Activated naive CD4-positive, alpha-beta T cell treated with anti-CD3 and anti-CD28 coated beads, Interleukin-2, amount 50 U/mL, for 24 hours (primary cell): ENCODE measurements around the gene SNAI1.
A peak's percentile ranks its signal among the peaks of the same experiment; 100 is the strongest.

Source experiments
- H3K27ac Mint-ChIP-seq: one replicate; pipeline ENCODE4 v1.8.0; 2021; ENCODE audit warnings: mild to moderate bottlenecking, mixed read lengths
- H3K27me3 Mint-ChIP-seq: one replicate; pipeline ENCODE4 v1.8.0; 2021; ENCODE audit warnings: mixed read lengths
- H3K36me3 Mint-ChIP-seq: one replicate; pipeline ENCODE4 v1.8.0; 2021; ENCODE audit warnings: mixed read lengths
- H3K4me1 Mint-ChIP-seq: one replicate; pipeline ENCODE4 v1.8.0; 2021; ENCODE audit warnings: mixed read lengths
- H3K4me3 Mint-ChIP-seq: one replicate; pipeline ENCODE4 v1.8.0; 2021; ENCODE audit warnings: mild to moderate bottlenecking, mixed read lengths
- H3K9me3 Mint-ChIP-seq: one replicate; pipeline ENCODE4 v1.8.0; 2021; ENCODE audit warnings: mixed read lengths

Gene SNAI1

DNA sequence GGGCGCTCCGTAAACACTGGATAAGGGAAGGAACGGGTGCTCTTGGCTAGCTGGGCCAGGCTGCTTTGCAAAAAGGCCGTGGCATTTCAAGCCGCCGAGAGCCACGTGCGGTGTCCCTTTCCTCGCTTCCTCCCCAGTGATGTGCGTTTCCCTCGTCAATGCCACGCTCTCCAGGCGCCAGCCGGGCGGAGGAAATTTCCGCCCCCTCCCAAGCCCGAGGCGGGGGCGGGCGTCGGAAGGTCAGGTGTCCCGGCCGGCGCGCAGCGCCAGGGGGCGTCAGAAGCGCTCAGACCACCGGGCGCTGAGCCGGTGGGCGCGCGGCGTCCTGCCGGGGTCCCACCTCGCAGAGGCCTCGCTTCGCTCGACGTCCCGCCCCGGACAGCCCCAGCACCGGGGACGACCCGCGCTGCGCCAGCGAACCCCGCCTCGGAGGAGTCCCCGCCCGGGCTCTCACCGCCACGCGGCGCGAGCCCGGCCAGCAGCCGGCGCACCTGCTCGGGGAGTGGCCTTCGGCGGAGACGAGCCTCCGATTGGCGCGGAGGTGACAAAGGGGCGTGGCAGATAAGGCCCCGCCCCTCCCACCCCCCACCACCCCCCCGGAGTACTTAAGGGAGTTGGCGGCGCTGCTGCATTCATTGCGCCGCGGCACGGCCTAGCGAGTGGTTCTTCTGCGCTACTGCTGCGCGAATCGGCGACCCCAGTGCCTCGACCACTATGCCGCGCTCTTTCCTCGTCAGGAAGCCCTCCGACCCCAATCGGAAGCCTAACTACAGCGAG lies at the start of gene SNAI1:
Gene SNAI1, plus strand, starts transcription at position 635 of the 777 bp plus-strand sequence. Its CDS starts 80 bp downstream, at position 715.
- H3K9me3 Mint-ChIP-seq: no peaks in the 10 kb centered on the region
- H3K27ac Mint-ChIP-seq: peak within 1 kb of the TSS; percentile 85
- peaks cover 32% of the 10 kb centered on the region for H3K4me1 Mint-ChIP-seq
- no peaks in the 10 kb centered on the region for H3K36me3 Mint-ChIP-seq
- no peaks in the 10 kb centered on the region for H3K27me3 Mint-ChIP-seq
- peak within 1 kb of the TSS; percentile 77 for H3K4me3 Mint-ChIP-seq

DNA sequence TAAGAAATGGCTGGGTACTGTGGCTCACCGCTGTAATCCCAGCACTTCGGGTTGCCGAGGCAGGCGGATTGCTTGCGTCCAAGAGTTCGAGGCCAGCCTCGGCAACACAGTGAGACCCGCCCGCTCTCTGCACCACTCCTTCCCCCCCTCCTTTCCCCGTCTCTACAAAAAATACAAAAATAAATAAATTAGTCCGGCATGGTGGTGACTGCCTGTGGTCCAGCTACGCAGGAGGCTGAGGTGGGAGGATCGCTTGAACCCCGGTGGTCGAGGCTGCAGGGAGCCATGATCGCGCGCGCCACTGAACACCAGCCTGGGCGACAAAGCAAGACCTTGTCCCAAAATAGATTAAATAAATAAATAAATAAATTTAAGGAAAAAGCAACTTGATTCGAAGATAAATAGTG lies 47.0 kb upstream of the SNAI1 start:
- H3K4me3 Mint-ChIP-seq: peak overlapping the region; percentile 98
- no peaks in the 10 kb centered on the region for H3K27me3 Mint-ChIP-seq
- H3K27ac Mint-ChIP-seq: no peak overlapping the region
- H3K4me1 Mint-ChIP-seq: peaks cover 41% of the 10 kb centered on the region
- H3K36me3 Mint-ChIP-seq: no peaks in the 10 kb centered on the region
- no peaks in the 10 kb centered on the region for H3K9me3 Mint-ChIP-seq

DNA sequence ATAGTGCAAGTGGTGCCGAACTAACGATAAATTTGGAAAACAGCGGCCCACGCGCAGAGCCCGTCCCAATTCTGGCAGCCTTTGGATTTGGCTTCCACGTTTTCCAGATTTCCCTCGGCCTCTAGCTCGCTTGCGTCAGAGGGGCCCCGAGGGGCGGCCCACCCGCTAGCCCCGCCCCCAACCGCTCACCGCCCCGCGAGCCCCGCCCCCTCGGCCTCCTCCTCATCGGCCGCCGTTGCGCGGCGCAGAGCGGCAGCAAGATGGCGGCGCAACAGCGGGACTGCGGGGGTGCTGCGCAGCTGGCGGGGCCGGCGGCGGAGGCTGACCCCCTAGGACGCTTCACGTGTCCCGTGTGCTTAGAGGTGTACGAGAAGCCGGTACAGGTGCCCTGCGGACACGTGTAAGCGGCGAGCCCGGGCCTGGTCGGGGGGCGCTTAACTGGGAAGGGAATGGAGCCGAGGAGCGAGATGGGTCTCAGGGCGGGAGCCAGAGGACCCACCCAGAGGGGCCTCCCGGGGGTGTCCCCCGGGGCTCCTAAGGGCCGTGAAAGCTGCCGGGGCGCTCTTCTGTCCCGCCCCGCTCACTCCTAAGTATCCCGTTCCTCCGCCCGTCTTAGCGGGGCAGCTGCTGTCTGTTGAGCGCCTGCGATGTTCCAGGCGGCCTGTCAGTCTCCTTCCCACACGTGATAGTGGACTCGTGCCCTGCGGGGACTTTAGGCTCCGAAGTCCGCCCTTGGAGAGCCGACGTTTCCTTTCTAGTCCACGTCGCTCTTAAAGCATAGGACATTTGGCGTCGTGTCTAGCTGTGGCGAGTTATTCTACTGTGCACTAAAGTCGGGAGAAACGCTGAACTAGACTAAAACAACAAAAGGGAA lies 46.4 kb upstream of the SNAI1 start, which contains the start of gene RNF114:
Gene RNF114, plus strand, starts transcription at position 245 of the 874 bp plus-strand sequence. Its CDS starts 16 bp downstream, at position 261.
- Mint-ChIP-seq H3K27me3 (no peaks in the 10 kb centered on the region), H3K9me3 (no peaks in the 10 kb centered on the region), H3K27ac (peak within 1 kb of the TSS; percentile 85), H3K4me3 (peak within 1 kb of the TSS; percentile 98), H3K36me3 (peaks cover 3% of the 10 kb centered on the region), H3K4me1 (peaks cover 47% of the 10 kb centered on the region)

DNA sequence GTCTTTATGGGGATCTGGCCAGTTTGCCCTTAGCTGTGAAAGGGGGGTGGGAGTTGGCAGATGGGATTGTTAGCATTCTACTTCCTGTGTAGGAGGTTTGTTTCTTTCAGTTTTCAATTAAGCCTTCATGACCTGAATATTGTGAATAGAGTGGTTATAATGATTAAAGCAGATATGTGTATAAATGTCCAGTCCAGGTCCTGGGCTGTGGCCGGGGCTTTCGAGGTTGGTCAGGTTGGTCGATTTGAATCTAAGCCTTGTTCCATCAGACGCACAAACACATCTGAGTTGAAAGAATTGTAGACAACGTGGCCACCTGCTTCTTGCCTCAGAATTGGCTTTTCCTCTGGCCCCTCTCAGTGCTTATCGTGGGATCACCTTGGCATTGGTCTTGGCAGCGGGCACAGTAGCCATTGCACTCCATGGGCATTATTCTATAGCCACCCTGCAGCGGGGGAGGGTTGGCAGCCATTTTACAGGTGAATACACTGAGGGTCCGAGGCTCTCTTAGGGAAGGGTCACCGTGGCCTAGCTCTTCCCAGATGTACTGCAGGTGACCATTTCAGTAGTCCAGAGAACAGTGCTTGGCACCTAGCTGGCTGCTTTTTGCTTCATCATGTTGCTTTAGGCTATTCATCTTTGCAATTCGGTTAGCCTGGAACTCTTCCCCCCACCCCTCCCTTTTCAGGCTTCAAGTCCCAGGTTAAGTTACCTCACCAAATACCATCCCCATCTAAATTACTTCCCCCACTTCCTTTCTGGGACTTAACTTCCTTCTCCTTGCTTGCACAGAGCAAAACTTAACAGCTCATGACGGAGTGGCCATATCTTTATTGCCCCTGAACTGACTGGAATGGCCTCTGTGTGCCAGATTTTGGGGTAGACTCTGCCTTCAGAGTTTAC lies 45.5 kb upstream of the SNAI1 start:
- Mint-ChIP-seq H3K4me1 (peaks cover 50% of the 10 kb centered on the region), H3K27ac (peak overlapping the region; percentile 85), H3K9me3 (no peaks in the 10 kb centered on the region), H3K27me3 (no peaks in the 10 kb centered on the region), H3K36me3 (peaks cover 4% of the 10 kb centered on the region), H3K4me3 (peak overlapping the region; percentile 98)

DNA sequence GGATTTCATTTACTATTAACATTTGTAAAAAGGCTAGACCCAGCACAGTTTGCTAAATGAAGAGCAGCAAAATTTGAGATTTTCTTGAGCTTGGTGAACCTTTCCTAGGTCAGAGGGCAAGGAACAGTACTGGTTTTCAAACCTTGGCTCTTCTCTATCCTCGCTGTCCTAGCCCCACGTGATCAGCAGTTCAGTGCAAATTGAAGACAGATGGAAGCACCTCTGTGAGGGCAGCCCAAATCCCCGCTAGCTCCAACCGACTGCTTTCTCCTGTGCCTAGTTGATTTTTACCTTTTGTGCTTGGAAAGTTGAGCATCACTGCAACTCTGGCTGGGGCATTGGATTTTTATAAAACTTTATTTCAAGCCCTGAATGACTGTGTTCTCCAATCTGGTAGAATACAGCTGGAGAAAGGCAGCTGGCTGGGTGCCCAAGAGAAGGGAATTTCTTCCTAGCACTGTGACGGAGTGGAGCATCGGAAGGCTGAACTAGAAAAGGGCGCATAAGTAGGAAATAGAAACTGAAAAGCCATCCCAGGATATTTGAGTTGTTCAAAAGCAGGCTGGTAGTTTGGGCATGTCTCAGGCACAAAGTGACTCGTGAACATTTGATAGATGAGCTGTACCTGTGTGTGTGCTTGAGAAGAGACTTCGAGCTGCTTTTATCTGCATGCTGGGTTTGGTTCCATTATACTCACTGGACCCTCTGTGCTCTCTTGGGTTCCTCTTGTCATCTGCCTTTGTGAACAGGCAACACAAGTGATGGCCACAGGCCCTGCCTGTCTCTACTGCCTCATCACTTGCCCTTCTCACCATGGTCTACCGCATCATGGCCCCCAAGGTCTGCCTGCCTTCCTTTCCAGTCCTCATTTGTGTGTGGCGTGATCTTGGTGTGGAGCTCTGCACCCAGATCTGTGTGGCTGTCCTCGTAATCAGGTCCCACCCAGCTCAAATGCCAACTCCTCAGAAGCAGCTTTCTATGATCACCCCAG lies 44.3 kb upstream of the SNAI1 start:
- H3K27me3 Mint-ChIP-seq: no peaks in the 10 kb centered on the region
- peaks cover 55% of the 10 kb centered on the region for H3K4me1 Mint-ChIP-seq
- peaks cover 4% of the 10 kb centered on the region for H3K36me3 Mint-ChIP-seq
- peak overlapping the region; percentile 63 for H3K27ac Mint-ChIP-seq
- H3K4me3 Mint-ChIP-seq: peak overlapping the region; percentile 98
- no peaks in the 10 kb centered on the region for H3K9me3 Mint-ChIP-seq

DNA sequence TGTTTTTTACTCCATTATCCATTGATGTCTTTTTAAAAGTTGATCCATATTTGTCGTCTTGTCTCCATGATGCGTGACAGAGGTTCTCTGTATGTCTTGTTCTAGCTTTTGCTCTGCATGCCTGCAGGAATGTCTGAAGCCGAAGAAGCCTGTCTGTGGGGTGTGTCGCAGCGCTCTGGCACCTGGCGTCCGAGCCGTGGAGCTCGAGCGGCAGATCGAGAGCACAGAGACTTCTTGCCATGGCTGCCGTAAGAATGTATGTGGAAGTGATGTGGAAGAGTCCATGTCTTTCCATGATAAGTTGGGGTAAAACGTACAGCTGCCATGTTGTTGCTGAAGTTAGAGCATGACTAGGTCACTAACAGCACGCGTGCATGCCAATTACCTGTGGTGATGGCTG lies 41.3 kb upstream of the SNAI1 start:
- no peak overlapping the region for H3K27ac Mint-ChIP-seq
- no peak overlapping the region for H3K4me3 Mint-ChIP-seq
- no peaks in the 10 kb centered on the region for H3K9me3 Mint-ChIP-seq
- peaks cover 7% of the 10 kb centered on the region for H3K36me3 Mint-ChIP-seq
- H3K4me1 Mint-ChIP-seq: peaks cover 51% of the 10 kb centered on the region
- H3K27me3 Mint-ChIP-seq: no peaks in the 10 kb centered on the region

DNA sequence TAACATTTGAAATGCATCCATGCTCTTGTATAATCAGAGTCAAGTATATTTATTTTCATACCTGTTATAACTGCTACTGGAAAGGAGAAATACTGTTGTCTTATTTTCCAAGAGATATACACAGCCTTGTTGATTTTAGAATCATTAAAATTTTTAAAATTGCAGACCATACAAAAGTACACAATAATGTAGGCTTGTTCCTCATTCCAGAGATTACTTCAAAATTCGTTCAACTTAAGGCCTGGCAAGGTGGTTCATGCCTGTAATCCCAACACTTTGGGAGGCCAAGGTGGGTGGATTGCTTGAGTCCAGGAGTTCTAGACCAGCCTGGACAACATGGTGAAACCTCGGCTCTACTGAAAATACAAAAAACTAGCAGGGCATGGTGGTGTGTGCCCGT lies 40.5 kb upstream of the SNAI1 start:
- Mint-ChIP-seq H3K27ac (no peak overlapping the region), H3K9me3 (no peaks in the 10 kb centered on the region), H3K36me3 (peaks cover 9% of the 10 kb centered on the region), H3K4me3 (no peak overlapping the region), H3K4me1 (peaks cover 51% of the 10 kb centered on the region), H3K27me3 (no peaks in the 10 kb centered on the region)

DNA sequence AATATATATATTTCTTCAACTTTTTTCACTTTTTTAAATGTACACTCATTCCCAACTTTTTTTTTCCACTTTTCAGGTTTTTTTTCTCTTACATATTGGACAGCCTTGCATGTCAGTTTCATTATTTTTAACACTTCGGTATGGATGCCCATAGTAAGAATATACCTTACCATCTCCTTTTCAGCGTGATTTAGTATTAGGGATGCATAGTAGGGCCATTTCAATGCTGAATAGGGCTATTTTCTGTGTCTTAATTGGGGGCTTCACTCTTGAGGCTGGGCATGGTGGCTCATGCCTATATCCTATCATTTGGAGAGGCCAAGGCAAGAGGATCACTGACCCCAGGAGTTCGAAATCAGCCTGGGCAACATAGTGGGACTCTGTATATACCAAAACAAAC lies 39.8 kb upstream of the SNAI1 start:
- Mint-ChIP-seq H3K27me3 (no peaks in the 10 kb centered on the region), H3K36me3 (peaks cover 11% of the 10 kb centered on the region), H3K4me3 (no peak overlapping the region), H3K4me1 (peaks cover 47% of the 10 kb centered on the region), H3K27ac (no peak overlapping the region), H3K9me3 (no peaks in the 10 kb centered on the region)

DNA sequence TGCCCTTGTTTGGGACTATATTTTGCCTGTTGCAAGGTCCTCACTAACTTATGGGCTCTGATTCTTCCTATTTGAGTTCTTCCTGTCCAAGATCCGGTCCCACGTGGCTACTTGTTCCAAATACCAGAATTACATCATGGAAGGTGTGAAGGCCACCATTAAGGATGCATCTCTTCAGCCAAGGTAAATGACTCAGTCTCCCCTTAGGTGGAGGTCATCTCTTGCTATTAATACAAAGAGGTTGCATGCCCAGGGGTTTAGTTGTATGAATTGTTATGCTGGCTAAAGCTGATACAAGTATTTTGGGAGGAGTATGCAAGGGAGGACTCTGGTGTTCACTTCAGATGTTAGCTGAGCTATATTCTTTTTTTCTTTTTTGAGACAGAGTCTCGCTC lies 37.5 kb upstream of the SNAI1 start:
- Mint-ChIP-seq H3K4me1 (peaks cover 25% of the 10 kb centered on the region), H3K27me3 (no peaks in the 10 kb centered on the region), H3K36me3 (peaks cover 19% of the 10 kb centered on the region), H3K27ac (no peak overlapping the region), H3K9me3 (no peaks in the 10 kb centered on the region), H3K4me3 (no peak overlapping the region)

DNA sequence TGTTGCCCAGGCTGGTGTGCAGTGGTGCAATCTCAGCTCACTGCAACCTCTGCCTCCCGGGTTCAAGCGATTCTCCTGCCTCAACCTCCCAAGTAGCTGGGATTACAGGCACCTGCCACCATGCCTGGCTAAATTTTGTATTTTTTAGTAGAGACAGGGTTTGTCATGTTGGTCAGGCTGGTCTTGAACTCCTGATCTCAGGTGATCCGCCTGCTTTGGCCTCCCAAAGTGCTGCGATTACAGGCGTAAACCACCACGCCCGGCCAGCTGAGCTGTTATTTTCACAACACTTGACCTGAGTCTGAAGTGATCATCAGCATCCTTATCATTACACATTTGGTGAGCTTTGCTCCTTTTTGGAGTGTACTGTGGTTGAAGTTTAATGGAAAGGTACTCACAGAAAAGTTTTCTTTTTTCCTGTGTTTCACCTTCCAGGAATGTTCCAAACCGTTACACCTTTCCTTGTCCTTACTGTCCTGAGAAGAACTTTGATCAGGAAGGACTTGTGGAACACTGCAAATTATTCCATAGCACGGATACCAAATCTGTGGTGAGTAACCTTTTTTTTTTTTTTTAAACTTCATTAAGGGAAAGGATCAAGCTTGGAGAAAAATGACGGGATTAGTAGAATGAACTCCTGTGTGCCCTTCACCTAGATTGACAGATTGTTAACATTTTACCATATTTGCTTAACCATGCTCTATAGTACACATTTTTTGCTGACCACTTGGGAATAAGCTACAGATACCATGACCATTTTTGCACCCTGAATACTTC lies 36.9 kb upstream of the SNAI1 start:
- Mint-ChIP-seq H3K27me3 (no peaks in the 10 kb centered on the region), H3K9me3 (no peaks in the 10 kb centered on the region), H3K4me1 (peaks cover 24% of the 10 kb centered on the region), H3K36me3 (peaks cover 19% of the 10 kb centered on the region), H3K4me3 (no peak overlapping the region), H3K27ac (no peak overlapping the region)

DNA sequence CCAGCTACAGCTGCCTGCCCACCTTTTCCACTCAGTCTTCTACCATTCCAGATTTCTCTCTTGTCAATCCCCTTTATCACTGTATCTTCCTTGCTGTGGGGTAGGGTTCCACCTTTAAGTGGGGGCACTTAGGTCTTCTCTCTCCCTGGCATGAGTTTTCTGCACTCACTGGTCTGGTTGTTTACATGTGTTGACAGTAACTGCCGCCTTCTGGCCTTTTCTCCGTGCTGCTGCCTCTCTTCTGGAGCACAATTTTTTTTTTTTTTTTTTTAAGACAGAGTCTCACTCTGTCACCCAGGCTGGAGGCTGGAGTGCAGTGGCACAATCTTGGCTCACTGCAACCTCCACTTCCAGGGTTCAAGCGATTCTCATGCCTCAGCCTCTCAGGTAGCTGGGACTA lies 34.6 kb upstream of the SNAI1 start:
- H3K4me1 Mint-ChIP-seq: peaks cover 20% of the 10 kb centered on the region
- H3K9me3 Mint-ChIP-seq: no peaks in the 10 kb centered on the region
- H3K4me3 Mint-ChIP-seq: no peak overlapping the region
- no peaks in the 10 kb centered on the region for H3K27me3 Mint-ChIP-seq
- H3K27ac Mint-ChIP-seq: peak overlapping the region; percentile 31
- H3K36me3 Mint-ChIP-seq: peaks cover 20% of the 10 kb centered on the region

DNA sequence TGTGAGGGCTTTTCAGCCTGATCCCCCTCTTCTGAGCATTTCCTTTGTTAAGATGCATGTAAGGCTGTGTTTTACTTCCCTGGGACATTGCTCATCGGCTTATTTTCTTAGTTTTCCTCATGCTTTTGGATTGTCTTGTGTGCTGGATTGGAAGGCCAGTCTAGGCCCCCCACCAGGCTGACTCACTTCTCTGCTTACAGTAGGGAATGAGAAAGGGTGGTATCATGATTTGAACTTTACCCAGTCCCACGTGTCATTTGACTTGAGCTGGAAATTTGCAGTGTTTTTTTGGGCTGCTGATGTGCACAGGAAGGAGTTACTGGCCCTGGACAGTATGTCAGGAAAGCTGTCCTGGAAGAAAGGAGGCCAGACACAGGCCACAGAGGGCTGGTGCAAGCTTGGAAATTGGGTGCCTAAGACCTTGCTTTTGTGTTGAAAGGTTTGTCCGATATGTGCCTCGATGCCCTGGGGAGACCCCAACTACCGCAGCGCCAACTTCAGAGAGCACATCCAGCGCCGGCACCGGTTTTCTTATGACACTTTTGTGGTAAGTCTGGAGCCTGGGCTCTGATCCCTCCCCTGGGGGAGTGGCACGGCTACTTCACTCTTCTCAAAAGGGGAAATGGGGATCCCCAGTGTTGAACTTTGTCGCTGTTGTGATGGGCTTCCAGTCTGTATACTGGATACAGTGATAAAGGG lies 33.8 kb upstream of the SNAI1 start:
- Mint-ChIP-seq H3K27ac (peak overlapping the region; percentile 84), H3K27me3 (no peaks in the 10 kb centered on the region), H3K9me3 (no peaks in the 10 kb centered on the region), H3K36me3 (peaks cover 20% of the 10 kb centered on the region), H3K4me3 (no peak overlapping the region), H3K4me1 (peaks cover 20% of the 10 kb centered on the region)

DNA sequence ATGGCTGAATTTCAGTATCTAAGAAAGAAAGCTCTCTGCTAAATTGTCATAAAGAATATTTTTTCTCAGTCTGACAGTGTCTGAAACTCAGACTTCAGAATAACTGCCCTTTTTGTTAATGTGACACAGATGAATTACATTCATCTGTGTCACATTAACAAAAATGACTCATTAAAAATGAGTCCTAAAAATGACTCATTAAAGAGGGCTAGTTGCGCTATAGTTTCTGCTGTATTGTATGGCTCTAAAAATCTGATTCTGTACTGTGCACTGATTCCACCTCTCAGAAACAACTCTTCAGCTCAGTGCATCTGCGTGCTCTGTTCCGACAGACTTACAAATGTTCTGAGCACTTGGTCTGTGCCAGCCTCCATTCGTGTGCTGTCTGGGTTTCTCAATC lies 31.6 kb upstream of the SNAI1 start:
- peaks cover 26% of the 10 kb centered on the region for H3K36me3 Mint-ChIP-seq
- H3K27ac Mint-ChIP-seq: peak overlapping the region; percentile 46
- no peak overlapping the region for H3K4me3 Mint-ChIP-seq
- H3K4me1 Mint-ChIP-seq: peaks cover 15% of the 10 kb centered on the region
- no peaks in the 10 kb centered on the region for H3K9me3 Mint-ChIP-seq
- no peaks in the 10 kb centered on the region for H3K27me3 Mint-ChIP-seq
